ENCODE results near the gene BTBD7.
"Not testable (repeated sequence)": the region's sequence is repeated elsewhere in the genome, so short reads cannot be mapped to it uniquely, and the experiment has no call there.

BTBD7 gene

GRCh38 chr14:93239869-93240677, 92.8 kb downstream of the BTBD7 start:
- no peak for DNase-seq

- no peak for DNase-seq
These were observed 98.0 kb downstream of the BTBD7 start for GRCh38 chr14:93234798-93235197.

- not testable (repeated sequence) for DNase-seq
These were observed 99.8 kb downstream of the BTBD7 start for GRCh38 chr14:93233078-93233477.

- DNase-seq = no peak
These were observed 100.7 kb downstream of the BTBD7 start for GRCh38 chr14:93232159-93232558.

- peak; percentile 53 for DNase-seq
These were observed 101.5 kb downstream of the BTBD7 start for GRCh38 chr14:93231129-93231979.

- DNase-seq = no peak
These were observed 102.3 kb downstream of the BTBD7 start for GRCh38 chr14:93230539-93230938.

GRCh38 chr14:93228550-93228949, 104.3 kb downstream of the BTBD7 start:
- DNase-seq = no peak

GRCh38 chr14:93223565-93223964, 109.3 kb downstream of the BTBD7 start:
- no peak for DNase-seq

GRCh38 chr14:93220509-93220908, 112.3 kb downstream of the BTBD7 start:
- DNase-seq = no peak

GRCh38 chr14:93219103-93219726, 113.6 kb downstream of the BTBD7 start:
- peak; percentile 16 for DNase-seq

- no peak for DNase-seq
These were observed 118.2 kb downstream of the BTBD7 start for GRCh38 chr14:93214598-93214997.

GRCh38 chr14:93212432-93212831, 120.4 kb downstream of the BTBD7 start:
- no peak for DNase-seq

- peak; percentile 68 for DNase-seq
These were observed 125.1 kb downstream of the BTBD7 start for GRCh38 chr14:93207468-93208308.

- peak; percentile 95 for DNase-seq
These were observed 125.9 kb downstream of the BTBD7 start, which contains the start of the genes GON7 and UBR7 for GRCh38 chr14:93206793-93207467. Gene GON7 (minus strand): TSS chr14:93207065. CDS start chr14:93207037, 28 bp downstream. Gene UBR7 (plus strand): TSS chr14:93207256. CDS start chr14:93207292, 36 bp downstream.

- DNase-seq = no peak
These were observed 131.6 kb downstream of the BTBD7 start for GRCh38 chr14:93201155-93201704.

GRCh38 chr14:93200553-93200952, 132.3 kb downstream of the BTBD7 start:
- no peak for DNase-seq

- DNase-seq = no peak
These were observed 133.8 kb downstream of the BTBD7 start for GRCh38 chr14:93199031-93199430.

- no peak for DNase-seq
These were observed 137.4 kb downstream of the BTBD7 start for GRCh38 chr14:93195316-93195999.

Measured in NCI-H748 treated with DMSO at 0.1 percent for 48 hours (cell line).